ENCODE results near the gene TCP11X2. TPM values are rescaled to one million over a fixed set of nuclear protein-coding genes. Genes with fewer than 3 reads are reported as not detected.

The TCP11X2 gene
- total RNA-seq, 2 experiments from 2014 or later = not detected

Other genes starting within 250 kb of the TCP11X2 start
- gene NXF2, start 224.6 kb downstream of the TCP11X2 start, total RNA-seq = not detected
- not detected for gene NXF2B, start 31.8 kb downstream of the TCP11X2 start, total RNA-seq
- gene TMSB15A, start 44.9 kb upstream of the TCP11X2 start, total RNA-seq = 1 to 10 TPM; 1.5 to 2.1 TPM
- gene ARMCX5, start 127.7 kb upstream of the TCP11X2 start, total RNA-seq = 10 to 100 TPM in 1 of 2 experiments, 1 to 10 TPM in 1; 9.5 to 11.4 TPM
- 1 to 10 TPM; 3.5 to 4.0 TPM for gene GPRASP1, start 179.7 kb upstream of the TCP11X2 start, total RNA-seq
- gene GPRASP2, start 240.6 kb upstream of the TCP11X2 start, total RNA-seq = 1 to 10 TPM; 1.7 to 2.0 TPM
- gene GPRASP3, start 248.9 kb upstream of the TCP11X2 start, total RNA-seq = 1 to 10 TPM; 1.5 to 1.7 TPM

Data from activated naive CD4-positive, alpha-beta T cell treated with anti-CD3 and anti-CD28 coated beads for 36 hours (primary cell).